Lung microvascular endothelial cell (primary cell): ENCODE measurements around the gene MAST2. TPM values are rescaled to one million over a fixed set of nuclear protein-coding genes. Genes with fewer than 3 reads are reported as not detected.
"Not testable (repeated sequence)": the region's sequence is repeated elsewhere in the genome, so short reads cannot be mapped to it uniquely, and the experiment has no call there.

Experiments
- DNase-seq, 2 donors: peaks; one replicate each; pipeline versions ENCODE4 v3.0.0 to v3.0.0-alpha.2; 2010; ENCODE audit warnings: low read depth in 2 of 2
- total RNA-seq: library from RNA; depleted of rRNA; stranded (reverse); fragments of >200 nt; gene quantifications from 2 replicates; pipeline ENCODE4 v1.2.1, GENCODE V29; 2014

The MAST2 gene
- total RNA-seq, 1 donor from 2014 or later = 8.5 TPM

- not testable (repeated sequence) for DNase-seq
Measured at GRCh38 chr1:46057215-46057614, 253.8 kb downstream of the MAST2 start.

GRCh38 chr1:46057781-46058180 is 254.4 kb downstream of the MAST2 start:
- no peak for DNase-seq

GRCh38 chr1:46058936-46059335 is 255.5 kb downstream of the MAST2 start:
- DNase-seq = no peak

GRCh38 chr1:46061146-46061545 is 257.7 kb downstream of the MAST2 start:
- no peak for DNase-seq

- DNase-seq = peak; percentile 38 to 60
Measured at GRCh38 chr1:46062651-46063319, 259.4 kb downstream of the MAST2 start.

GRCh38 chr1:46064708-46065107 is 261.3 kb downstream of the MAST2 start:
- DNase-seq = no peak

- DNase-seq = peak in 1 of 2 donors; percentile 20
Measured at GRCh38 chr1:46065405-46065804, 262.0 kb downstream of the MAST2 start.

GRCh38 chr1:46067652-46068051 is 264.2 kb downstream of the MAST2 start:
- DNase-seq = no peak

GRCh38 chr1:46068525-46068924 is 265.1 kb downstream of the MAST2 start:
- DNase-seq = no peak

GRCh38 chr1:46070164-46070814 is 266.9 kb downstream of the MAST2 start:
- DNase-seq = no peak

- no peak for DNase-seq
Measured at GRCh38 chr1:46072975-46073374, 269.6 kb downstream of the MAST2 start.

GRCh38 chr1:46076343-46076742 is 272.9 kb downstream of the MAST2 start:
- DNase-seq = no peak

GRCh38 chr1:46077644-46078043 is 274.2 kb downstream of the MAST2 start:
- no peak for DNase-seq

GRCh38 chr1:46080257-46080656 is 276.8 kb downstream of the MAST2 start:
- DNase-seq = no peak

- DNase-seq = peak; percentile 52 to 67
Measured at GRCh38 chr1:46081206-46081605, 277.8 kb downstream of the MAST2 start.

- DNase-seq = peak; percentile 43 to 57
Measured at GRCh38 chr1:46081619-46082018, 278.2 kb downstream of the MAST2 start.

GRCh38 chr1:46083579-46083978 is 280.2 kb downstream of the MAST2 start:
- DNase-seq = no peak

- DNase-seq = peak in 1 of 2 donors; percentile 3
Measured at GRCh38 chr1:46084553-46085451, 281.4 kb downstream of the MAST2 start.
